Endothelial cell of umbilical vein (primary cell): ENCODE results near the gene FAM200A. TPM values are rescaled to one million over a fixed set of nuclear protein-coding genes. Genes with fewer than 3 reads are reported as not detected.
A peak's percentile ranks its signal among the peaks of the same experiment; 100 is the strongest.

Experiments used
- Bru-seq: library from RNA; stranded (reverse); fragments of 400-500 nt; gene quantifications from one replicate; lab custom pipeline; 2021; lab: Mats Ljungman, UMichigan
- BruChase-seq, 2 experiments: library from RNA; stranded (reverse); fragments of 400-500 nt; gene quantifications; one replicate each; lab custom pipeline; 2021; lab: Mats Ljungman, UMichigan
- BruUV-seq: library from RNA; stranded (reverse); fragments of 400-500 nt; replicated peaks from 2 replicates; lab custom pipeline; 2021; lab: Mats Ljungman, UMichigan
- CTCF ChIA-PET: fragments of 300-600, 350-600 bp; sonication (Branson Sonifier 250); formaldehyde crosslinking; loops from one replicate; lab custom pipeline; 2021; ENCODE audit warnings: antibody characterized with exemption, inconsistent platforms; lab: Charles Lee
- POLR2A ChIA-PET: fragments of 300-600, 350-600 bp; sonication (Branson Sonifier 250); formaldehyde crosslinking; loops from one replicate; lab custom pipeline; 2021; ENCODE audit warnings: antibody characterized with exemption, inconsistent platforms; lab: Charles Lee
- DNase-seq: peaks from one replicate; pipeline ENCODE4 v3.0.0-alpha.2; 2011; ENCODE audit warnings: low read depth, low spot score
- FAIRE-seq: peaks from 2 replicates; lab custom pipeline; 2011; peaks lifted over from hg19 to GRCh38; lab: Jason Lieb, UNC
- H2AFZ ChIP-seq: 2 replicates; pipeline ENCODE4 v1.6.0; 2012; ENCODE audit warnings: low read depth, low read length, control low read depth, inconsistent platforms
- H3K27ac ChIP-seq: 2 replicates; pipeline ENCODE4 v1.5.1; 2011; ENCODE audit warnings: low read depth, mild to moderate bottlenecking, control low read depth, low read length, moderate library complexity; ENCODE audit not compliant: insufficient read depth
- H3K27me3 ChIP-seq, 2 experiments: 2 replicates each; pipeline versions ENCODE4 v1.6.0 to v1.6.1; 2011; ENCODE audit warnings: low read length in 2 of 2, mixed read lengths in 1 of 2; ENCODE audit not compliant: control insufficient read depth in 2 of 2, insufficient read depth in 2 of 2
- H3K36me3 ChIP-seq, 2 experiments: 2 replicates in 1 of 2; 3 replicates in 1 of 2; pipeline ENCODE4 v1.5.1; 2011; ENCODE audit warnings: low read length in 2 of 2, mild to moderate bottlenecking in 1 of 2, moderate library complexity in 1 of 2; ENCODE audit not compliant: control insufficient read depth in 2 of 2, insufficient read depth in 2 of 2; ENCODE audit errors: extremely low read depth in 1 of 2
- H3K4me1 ChIP-seq: 3 replicates; pipeline ENCODE4 v1.5.1; 2011; ENCODE audit warnings: mild to moderate bottlenecking, low read length; ENCODE audit not compliant: control insufficient read depth, insufficient read depth; ENCODE audit errors: extremely low read depth
- H3K4me2 ChIP-seq: 2 replicates; pipeline ENCODE4 v1.6.1; 2011; ENCODE audit warnings: low read length, control low read depth, mixed read lengths; ENCODE audit not compliant: insufficient read depth
- H3K4me3 ChIP-seq, 3 experiments: fragments of 200-600 bp in 1 of 3; sonication (generic), shearing (Covaris generic) in 1 of 3; replicated peaks in 1 of 3; 2 replicates each; pipeline ENCODE4 v1.5.1; 2011 to 2016; ENCODE audit warnings: control low read depth in 3 of 3, low read length in 3 of 3, mild to moderate bottlenecking in 2 of 3, inconsistent platforms in 1 of 3, low read depth in 1 of 3, moderate library complexity in 1 of 3; ENCODE audit not compliant: insufficient read depth in 1 of 3
- H3K79me2 ChIP-seq: 2 replicates; pipeline ENCODE4 v1.6.0; 2012; ENCODE audit warnings: low read length, inconsistent platforms; ENCODE audit not compliant: control insufficient read depth, insufficient read depth
- H3K9ac ChIP-seq: replicated peaks from 2 replicates; pipeline ENCODE3; 2011; ENCODE audit warnings: low read length, control low read depth; ENCODE audit not compliant: insufficient read depth; ENCODE audit errors: extremely low read depth
- H3K9me1 ChIP-seq: replicated peaks from 3 replicates; pipeline ENCODE4 v1.6.0; 2011; ENCODE audit warnings: mild to moderate bottlenecking, low read length; ENCODE audit not compliant: control insufficient read depth, insufficient read depth; ENCODE audit errors: extremely low read depth
- H3K9me3 ChIP-seq: replicated peaks from 2 replicates; pipeline ENCODE4 v1.5.1; 2012; ENCODE audit warnings: low read length, inconsistent platforms; ENCODE audit not compliant: control insufficient read depth, insufficient read depth
- H4K20me1 ChIP-seq: replicated peaks from 2 replicates; pipeline ENCODE3; 2011; ENCODE audit warnings: mild to moderate bottlenecking, low read length; ENCODE audit not compliant: control insufficient read depth, insufficient read depth; ENCODE audit errors: extremely low read depth
- CTCF ChIP-seq, 2 donors: IDR thresholded peaks; 1 replicate in 1 of 2; 2 replicates in 1 of 2; pipeline ENCODE4 v1.5.1; 2011; ENCODE audit warnings: low read length in 2 of 2, mild to moderate bottlenecking in 2 of 2, moderate library complexity in 2 of 2, control low read depth in 1 of 2, inconsistent platforms in 1 of 2, low read depth in 1 of 2; ENCODE audit not compliant: insufficient read depth in 1 of 2; ENCODE audit errors: extremely low read depth in 1 of 2
- EZH2 ChIP-seq: IDR thresholded peaks from 2 replicates; pipeline ENCODE4 v1.6.1; 2012; ENCODE audit warnings: borderline replicate concordance, low read depth, mild to moderate bottlenecking, moderate library complexity, low read length, inconsistent platforms; ENCODE audit not compliant: severe bottlenecking
- FOS ChIP-seq: IDR thresholded peaks from 2 replicates; pipeline ENCODE4 v1.6.1; 2011; ENCODE audit warnings: mild to moderate bottlenecking, low read length, moderate library complexity, borderline replicate concordance; ENCODE audit not compliant: insufficient read depth
- GATA2 ChIP-seq: IDR thresholded peaks from 2 replicates; pipeline ENCODE4 v1.7.0; 2011; ENCODE audit warnings: low read depth, mild to moderate bottlenecking, moderate library complexity, mixed read lengths, low read length; ENCODE audit not compliant: insufficient read length, insufficient read depth
- JUN ChIP-seq: IDR thresholded peaks from 2 replicates; pipeline ENCODE4 v1.6.1; 2011; ENCODE audit warnings: borderline replicate concordance, low read depth; ENCODE audit not compliant: insufficient read length, insufficient read depth
- MYC ChIP-seq: IDR thresholded peaks from one replicate; pipeline ENCODE4 v1.6.1; 2011; ENCODE audit warnings: mild to moderate bottlenecking, low read depth, low read length
- POLR2A ChIP-seq: IDR thresholded peaks from 2 replicates; pipeline ENCODE4 v1.6.1; 2012; ENCODE audit warnings: low read depth, mild to moderate bottlenecking, control low read depth, low read length
- POLR2AphosphoS5 ChIP-seq: IDR thresholded peaks from 2 replicates; pipeline ENCODE4 v1.6.1; 2012; ENCODE audit warnings: low read depth, mild to moderate bottlenecking, control low read depth, low read length, moderate library complexity; ENCODE audit not compliant: insufficient read depth
- dilution Hi-C: fragments of 300-500 bp; cut with MboI; formaldehyde crosslinking; loops from one replicate; pipeline ENCODE4 v1.15.0; 2019; ENCODE audit warnings: low sequenced_read_pairs; ENCODE audit not compliant: extremely low pct_ligation_motif_present
- intact Hi-C: fragments of 100-400 bp; cut with micrococcal nuclease; formaldehyde crosslinking; loops from one replicate; pipeline ENCODE4 v1.10.0; 2022
- long read RNA-seq: library from polyadenylated mRNA; stranded (forward); transcript quantifications from one replicate; pipeline ENCODE4 v2.0.0, GENCODE V29; 2021
- polyA minus RNA-seq, 3 experiments: library from RNA; depleted of rRNA, polyadenylated mRNA; stranded (reverse); fragments of >200 nt; gene quantifications; 1 replicate in 1 of 3; 2 replicates in 2 of 3; pipeline ENCODE4 v1.2.3, GENCODE V29; 2011
- polyA plus RNA-seq, 4 experiments: library from polyadenylated mRNA; depleted of rRNA in 3 of 4; stranded (reverse) in 3 of 4; unstranded in 1 of 4; fragments of >200 nt; gene quantifications; 2 replicates each; pipeline versions ENCODE4 v1.2.1 to v1.2.3, GENCODE V29; 2011 to 2012; ENCODE audit warnings: missing spikeins in 1 of 4
- total RNA-seq: library from RNA; stranded (reverse); gene quantifications from 2 replicates; pipeline ENCODE4 v1.2.3, GENCODE V29; 2021
- TF ChIP-seq, protein P1 (sequence below): IDR thresholded peaks from 2 replicates; pipeline ENCODE4 v1.6.1; 2011; ENCODE audit not compliant: insufficient read depth, insufficient read length

FAM200A gene
- total RNA-seq: 3.0 and 3.6 TPM in 2 replicates
- 1.7 and 2.1 TPM in 2 replicates for polyA plus RNA-seq
- polyA plus RNA-seq (2011; cell fraction: cytosol; rRNA removed): 3.0 and 3.2 TPM in 2 replicates
- 1.4 and 1.6 TPM in 2 replicates for polyA plus RNA-seq (2011; cell fraction: nucleus; rRNA removed)
- polyA plus RNA-seq (2012): 3.0 and 4.2 TPM in 2 replicates
- polyA minus RNA-seq: 2.7 and 2.8 TPM in 2 replicates
- polyA minus RNA-seq (2011; cell fraction: cytosol; rRNA and poly(A)+ RNA removed): 1.5 TPM
- 1.6 and 1.9 TPM in 2 replicates for polyA minus RNA-seq (2011; cell fraction: nucleus; rRNA and poly(A)+ RNA removed)
- percentile 59 among the genes with signal in this experiment for Bru-seq, nascent RNA
- BruChase-seq, experiment 1, labeled RNA remaining after a 6-hour chase: percentile 42 among the genes with signal in this experiment
- percentile 60 among the genes with signal in this experiment for BruChase-seq, experiment 2, labeled RNA remaining after a 2-hour chase
- long read RNA-seq, transcript FAM200A-202 (2 exons, 2,480 nt): major isoform, 13 of 15 reads
- long read RNA-seq, partial matches to known transcripts: 0 of 15 reads
- long read RNA-seq, other reads (novel, unspliced or antisense): 2 of 15 reads

- BruUV-seq: no TSS peak
- DNase-seq: peak; percentile 87
- Histone ChIP-seq H2AFZ (peak within 1 kb of the TSS; percentile 91), H3K79me2 (peaks cover 2% of the 10 kb centered on the region), H4K20me1 (no peaks in the 10 kb centered on the region), H3K27me3 (no peaks in the 10 kb centered on the region), H3K4me1 (peaks cover 10% of the 10 kb centered on the region), H3K9ac (peak within 1 kb of the TSS; percentile 87), H3K4me2 (peak within 1 kb of the TSS; percentile 96), H3K27ac (peak within 1 kb of the TSS; percentile 91), H3K4me3 (peak within 1 kb of the TSS; percentile 81 to 93 (median 92)), H3K9me1 (no peaks in the 10 kb centered on the region), H3K36me3 (no peaks in the 10 kb centered on the region), H3K9me3 (no peaks in the 10 kb centered on the region)
- dilution Hi-C loops (no loop called here), intact Hi-C loops (loop anchor here (2.0 kb wide), 1 partner anchor 47 kb away; the partner anchor contains the start of gene ZKSCAN5)
- CTCF ChIA-PET: interaction anchor here (0.8 to 1.0 kb wide), 2 partner anchors 47 to 52 kb away, joined by 3 to 4 read pairs; partner anchors contain the start of genes ZKSCAN5 and ZNF394
- peak; percentile 93 for FAIRE-seq
- POLR2A ChIA-PET: interaction anchor here (0.8 to 1.5 kb wide), 2 partner anchors 47 to 51 kb away, joined by 3 to 4 read pairs; partner anchors contain the start of gene ZKSCAN5
- no peak for TF ChIP-seq GATA2
- no peak for TF ChIP-seq JUN
- TF ChIP-seq EZH2: no peak
- TF ChIP-seq POLR2A: peak; percentile 93
- no peak for TF ChIP-seq CTCF (IDR thresholded peaks at IDR 0.05; ENCODE audit: extremely low read depth in 1 of 2, insufficient read depth in 1 of 2, low read depth in 1 of 2, low read length in 2 of 2)
- TF ChIP-seq POLR2AphosphoS5: peak; percentile 94
- no peak for TF ChIP-seq MYC
- peak; percentile 12 for TF ChIP-seq FOS
- TF ChIP-seq, protein P1, sequence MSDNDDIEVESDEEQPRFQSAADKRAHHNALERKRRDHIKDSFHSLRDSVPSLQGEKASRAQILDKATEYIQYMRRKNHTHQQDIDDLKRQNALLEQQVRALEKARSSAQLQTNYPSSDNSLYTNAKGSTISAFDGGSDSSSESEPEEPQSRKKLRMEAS: no peak
Observed at GRCh38 chr7:99551767-99552463, at the start of gene FAM200A. Gene FAM200A (minus strand): TSS chr7:99552114. CDS start chr7:99548407, 3,707 bp downstream.
